K562 (cell line): ENCODE measurements around the gene TSPAN18. TPM values are rescaled to one million over a fixed set of nuclear protein-coding genes. Genes with fewer than 3 reads are reported as not detected.
A peak's percentile ranks its signal among the peaks of the same experiment; 100 is the strongest.

Source experiments
- ATAC-seq: fragments of 200-7000 bp; cut with Tn5 transposase; 3 replicates; pipeline ENCODE4 v1.9.1; 2020; ENCODE audit warnings: moderate library complexity
- BruUV-seq: library from RNA; stranded (reverse); fragments of 400-500 nt; replicated peaks from 2 replicates; lab custom pipeline; 2021; lab: Mats Ljungman, UMichigan
- CTCF ChIA-PET: fragments of 300-600 bp; formaldehyde crosslinking; extraction: SDS; loops from one replicate; lab custom pipeline; 2021; ENCODE audit warnings: low intra/inter-chr PET ratio; lab: Yijun Ruan, JAX
- POLR2A ChIA-PET: fragments of 300-600, 350-650 bp; sonication (Branson Sonifier 250); formaldehyde crosslinking; extraction: SDS; loops from one replicate; lab custom pipeline; 2021; ENCODE audit warnings: antibody characterized with exemption, inconsistent platforms; lab: Yijun Ruan, JAX
- DNase-seq, 4 experiments: peaks; one replicate each; pipeline versions ENCODE4 v3.0.0 to v3.0.0-alpha.2; 2011 to 2018; ENCODE audit warnings: low spot score in 3 of 4, mixed read lengths in 3 of 4; ENCODE audit errors: extremely low read depth in 1 of 4
- FAIRE-seq: peaks from 2 replicates; lab custom pipeline; 2011; peaks lifted over from hg19 to GRCh38; lab: Jason Lieb, UNC
- H2AFZ ChIP-seq: 2 replicates; pipeline ENCODE4 v1.6.0; 2011; ENCODE audit warnings: low read depth, low read length, control low read depth, inconsistent platforms
- H3K27ac ChIP-seq: fragments of 200-600 bp; 3 replicates; pipeline ENCODE4 v1.8.0; 2011; ENCODE audit warnings: low read depth, mild to moderate bottlenecking, control low read depth, inconsistent platforms, low read length, moderate library complexity, mixed read lengths; ENCODE audit errors: extremely low read depth
- H3K27me3 ChIP-seq, 2 experiments: fragments of 300-600 bp in 1 of 2; 2 replicates in 1 of 2; 3 replicates in 1 of 2; pipeline versions ENCODE4 v1.6.0 to v1.8.0; 2011; ENCODE audit warnings: inconsistent platforms in 2 of 2, low read length in 2 of 2, mild to moderate bottlenecking in 1 of 2, mixed read lengths in 1 of 2, moderate library complexity in 1 of 2; ENCODE audit not compliant: control insufficient read depth in 2 of 2, insufficient read depth in 2 of 2
- H3K36me3 ChIP-seq: fragments of 300-600 bp; 3 replicates; pipeline ENCODE4 v1.8.0; 2011; ENCODE audit warnings: mild to moderate bottlenecking, low read length, inconsistent platforms; ENCODE audit not compliant: control insufficient read depth, insufficient read depth
- H3K4me1 ChIP-seq, 2 experiments: fragments of 200-600 bp in 1 of 2; replicated peaks in 1 of 2; 2 replicates in 1 of 2; 3 replicates in 1 of 2; pipeline versions ENCODE4 v1.5.1 to v1.8.0; 2011; ENCODE audit warnings: inconsistent platforms in 2 of 2, low read length in 2 of 2, mild to moderate bottlenecking in 1 of 2, mixed read lengths in 1 of 2, moderate library complexity in 1 of 2; ENCODE audit not compliant: control insufficient read depth in 2 of 2, insufficient read depth in 2 of 2
- H3K4me2 ChIP-seq: 2 replicates; pipeline ENCODE4 v1.6.1; 2011; ENCODE audit warnings: low read length, control low read depth, inconsistent platforms, mixed read lengths; ENCODE audit not compliant: insufficient read depth
- H3K4me3 ChIP-seq: fragments of 200-600 bp; sonication (generic), shearing (Covaris generic); 2 replicates; pipeline ENCODE4 v1.5.1; 2016; ENCODE audit warnings: control low read depth, inconsistent platforms
- H3K79me2 ChIP-seq: fragments of 200-600 bp; 3 replicates; pipeline ENCODE4 v1.8.0; 2011; ENCODE audit warnings: low read length, inconsistent platforms; ENCODE audit not compliant: control insufficient read depth, insufficient read depth
- H3K9ac ChIP-seq, 2 experiments: 2 replicates each; pipeline versions ENCODE4 v1.6.0 to v1.6.1; 2011; ENCODE audit warnings: low read depth in 2 of 2, low read length in 2 of 2, control low read depth in 1 of 2, inconsistent platforms in 1 of 2, mild to moderate bottlenecking in 1 of 2, mixed read lengths in 1 of 2; ENCODE audit not compliant: insufficient read depth in 1 of 2
- H3K9me1 ChIP-seq: one replicate; pipeline ENCODE4 v1.6.0; 2011; ENCODE audit warnings: inconsistent platforms, mild to moderate bottlenecking, low read length, moderate library complexity; ENCODE audit not compliant: control insufficient read depth, insufficient read depth
- H3K9me3 ChIP-seq: replicated peaks from 2 replicates; pipeline ENCODE4 v1.5.1; 2011; ENCODE audit warnings: low read depth, low read length, inconsistent platforms; ENCODE audit not compliant: control insufficient read depth, insufficient read depth
- H4K20me1 ChIP-seq: replicated peaks from 2 replicates; pipeline ENCODE4 v1.6.1; 2011; ENCODE audit warnings: low read length, inconsistent platforms, mixed read lengths; ENCODE audit not compliant: control insufficient read depth, insufficient read depth
- KDM4B ChIP-seq, 2 experiments: fragments of 450-650 bp in 1 of 2; sonication (generic) in 1 of 2; IDR thresholded peaks; 2 replicates each; pipeline ENCODE4 v1.6.1; 2016 to 2017; ENCODE audit warnings: borderline replicate concordance in 2 of 2, antibody characterized with exemption in 1 of 2, low read depth in 1 of 2, mild to moderate bottlenecking in 1 of 2
- MYC ChIP-seq, 2 experiments: fragments of 250-450 bp in 1 of 2; sonication (Bioruptor Pico) in 1 of 2; IDR thresholded peaks; 2 replicates each; pipeline versions ENCODE4 v1.5.1 to v1.6.1; 2012 to 2021; ENCODE audit warnings: low read depth in 2 of 2, borderline replicate concordance in 1 of 2, improper control_type of control experiment in 1 of 2, low read length in 1 of 2, mild to moderate bottlenecking in 1 of 2, moderate library complexity in 1 of 2
- ZNF175 ChIP-seq: fragments of 200-800 bp; sonication (Bioruptor generic); IDR thresholded peaks from 2 replicates; pipeline ENCODE4 v1.6.1; 2016; ENCODE audit warnings: low read depth, mild to moderate bottlenecking, missing genetic modification characterization, missing compliant biosample characterization
- ZNF75A ChIP-seq: fragments of 450-650 bp; formaldehyde crosslinking; IDR thresholded peaks from 2 replicates; pipeline ENCODE4 v1.4.0; 2020; ENCODE audit warnings: mild to moderate bottlenecking
- WGBS: fragments of 100-300 bp; shearing (Covaris generic); methylation state at CpG from one replicate; pipeline ENCODE4 v1.1.6; 2016; ENCODE audit warnings: low coverage, mixed read lengths; ENCODE audit not compliant: insufficient coverage; ENCODE audit errors: missing lambda C conversion rate; 5-methylcytosine and 5-hydroxymethylcytosine counted together
- in situ Hi-C: fragments of 300-500 bp; cut with MboI; formaldehyde crosslinking; loops from 4 replicates; pipeline ENCODE4 v1.15.0; 2018; ENCODE audit warnings: inconsistent platforms, mixed read lengths
- intact Hi-C: fragments of 100-400 bp; cut with micrococcal nuclease; formaldehyde crosslinking; loops from 2 replicates; pipeline ENCODE4 v1.14.2; 2022
- polyA plus RNA-seq, 8 experiments: library from polyadenylated mRNA; depleted of rRNA in 4 of 8; stranded (reverse) in 5 of 8; unstranded in 3 of 8; fragments of >200 nt; fragmentation: Nextera tagmentation in 2 of 8; fragmentation: Illumina TruSeq in 1 of 8; extraction: Ambion mirVana in 2 of 8; extraction: Trizol in 1 of 8; gene quantifications; 2 replicates each; pipeline versions ENCODE4 v1.2.1 to v1.2.3, GENCODE V29; 2011 to 2014; ENCODE audit warnings: inconsistent platforms in 1 of 8, missing spikeins in 1 of 8
- total RNA-seq, 7 experiments: library from RNA; depleted of rRNA in 6 of 7; stranded (reverse); fragments of >200 nt in 6 of 7; fragmentation: Illumina TruSeq in 2 of 7; extraction: Trizol in 2 of 7; gene quantifications; 2 replicates each; pipeline versions ENCODE4 v1.2.1 to v1.2.3, GENCODE V29; 2011 to 2021; ENCODE audit warnings: low replicate concordance in 1 of 7
- TF ChIP-seq, protein P1 (sequence below): fragments of 450-650 bp; IDR thresholded peaks from 2 replicates; pipeline ENCODE4 v1.6.1; 2016; ENCODE audit warnings: mild to moderate bottlenecking, moderate library complexity
- TF ChIP-seq, protein P2 (sequence below): fragments of 250-450 bp; sonication (Bioruptor Pico); IDR thresholded peaks from 2 replicates; pipeline ENCODE4 v1.5.0; 2020; ENCODE audit warnings: mild to moderate bottlenecking, borderline replicate concordance

The TSPAN18 gene
- total and polyA plus RNA-seq, 9 of the 15 experiments (the other 6 are each of a cell fraction or from before 2014, with no cell fraction given), result 0.17 to 0.35 (median 0.22) TPM; not detected in 4

DNA sequence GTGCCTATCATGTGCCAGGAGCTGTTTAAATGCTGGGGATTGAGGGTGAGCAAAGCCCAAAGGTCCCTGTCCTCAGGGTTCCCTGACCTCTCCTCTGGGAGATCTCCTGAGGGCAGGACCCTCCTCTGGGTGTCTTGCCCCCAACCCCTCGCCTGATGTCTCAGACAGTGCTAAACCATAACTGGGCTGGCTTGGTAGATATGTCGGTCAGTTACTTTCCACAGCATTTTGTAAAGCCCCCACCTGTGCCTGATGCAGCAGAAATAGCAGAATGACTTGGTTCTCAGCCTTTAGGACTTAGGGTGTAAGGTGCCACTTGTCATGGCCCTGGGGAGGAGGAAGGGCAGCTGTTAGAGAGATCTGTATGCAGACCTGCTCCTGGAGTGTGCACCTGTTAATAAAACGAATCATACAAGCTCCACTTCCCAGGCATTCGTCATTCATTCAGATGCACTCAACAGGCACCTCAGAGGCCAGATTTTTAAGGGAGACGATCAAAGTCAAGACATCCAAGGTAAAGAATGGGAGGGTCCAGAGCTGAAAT, 135.9 kb downstream of the TSPAN18 start:
- POLR2A ChIA-PET, result interaction anchor here (0.7 to 1.5 kb wide), 2 partner anchors 10 to 241 kb away, joined by 3 to 4 read pairs; no protein-coding TSS in a partner anchor
- Histone ChIP-seq H3K79me2 (no peaks in the 10 kb centered on the region), H3K9me3 (no peaks in the 10 kb centered on the region), H3K9me1 (no peaks in the 10 kb centered on the region), H2AFZ (no peak overlapping the region), H3K36me3 (no peaks in the 10 kb centered on the region), H4K20me1 (no peaks in the 10 kb centered on the region; the same call in 1 of the 2 replicates), H3K4me3 (no peak overlapping the region), H3K27ac (no peak overlapping the region), H3K9ac (no peak overlapping the region), H3K27me3 (peaks cover 6 to 68% of the 10 kb centered on the region in 2 experiments), H3K4me2 (no peak overlapping the region), H3K4me1 (peaks cover 6 to 7% of the 10 kb centered on the region in 2 experiments; a peak in 4 of 5 replicates)
- CTCF ChIA-PET, result no interaction called here
- intact Hi-C loops, result no loop called here
- no peak for DNase-seq
- 4% methylated on average over 5 of the region's 5 CpGs for WGBS
- FAIRE-seq, result no peak
- in situ Hi-C loops, result no loop called here
- BruUV-seq, result no TSS peak
- ATAC-seq, result no peak
- TF ChIP-seq ZNF75A (CRISPR knock-in tag) (no peak), MYC (IDR thresholded peaks at IDR 0.05; ENCODE audit: low read depth, low read length) (no peak), MYC (CRISPR knock-in tag; IDR thresholded peaks at IDR 0.05; ENCODE audit: borderline replicate concordance, low read depth) (no peak), KDM4B (IDR thresholded peaks at IDR 0.05; ENCODE audit: borderline replicate concordance in 2 of 2, low read depth in 1 of 2) (no peak), ZNF175 (CRISPR knock-in tag) (peak; percentile 10; the same call in 1 of the 2 replicates)
- TF ChIP-seq, protein P1, sequence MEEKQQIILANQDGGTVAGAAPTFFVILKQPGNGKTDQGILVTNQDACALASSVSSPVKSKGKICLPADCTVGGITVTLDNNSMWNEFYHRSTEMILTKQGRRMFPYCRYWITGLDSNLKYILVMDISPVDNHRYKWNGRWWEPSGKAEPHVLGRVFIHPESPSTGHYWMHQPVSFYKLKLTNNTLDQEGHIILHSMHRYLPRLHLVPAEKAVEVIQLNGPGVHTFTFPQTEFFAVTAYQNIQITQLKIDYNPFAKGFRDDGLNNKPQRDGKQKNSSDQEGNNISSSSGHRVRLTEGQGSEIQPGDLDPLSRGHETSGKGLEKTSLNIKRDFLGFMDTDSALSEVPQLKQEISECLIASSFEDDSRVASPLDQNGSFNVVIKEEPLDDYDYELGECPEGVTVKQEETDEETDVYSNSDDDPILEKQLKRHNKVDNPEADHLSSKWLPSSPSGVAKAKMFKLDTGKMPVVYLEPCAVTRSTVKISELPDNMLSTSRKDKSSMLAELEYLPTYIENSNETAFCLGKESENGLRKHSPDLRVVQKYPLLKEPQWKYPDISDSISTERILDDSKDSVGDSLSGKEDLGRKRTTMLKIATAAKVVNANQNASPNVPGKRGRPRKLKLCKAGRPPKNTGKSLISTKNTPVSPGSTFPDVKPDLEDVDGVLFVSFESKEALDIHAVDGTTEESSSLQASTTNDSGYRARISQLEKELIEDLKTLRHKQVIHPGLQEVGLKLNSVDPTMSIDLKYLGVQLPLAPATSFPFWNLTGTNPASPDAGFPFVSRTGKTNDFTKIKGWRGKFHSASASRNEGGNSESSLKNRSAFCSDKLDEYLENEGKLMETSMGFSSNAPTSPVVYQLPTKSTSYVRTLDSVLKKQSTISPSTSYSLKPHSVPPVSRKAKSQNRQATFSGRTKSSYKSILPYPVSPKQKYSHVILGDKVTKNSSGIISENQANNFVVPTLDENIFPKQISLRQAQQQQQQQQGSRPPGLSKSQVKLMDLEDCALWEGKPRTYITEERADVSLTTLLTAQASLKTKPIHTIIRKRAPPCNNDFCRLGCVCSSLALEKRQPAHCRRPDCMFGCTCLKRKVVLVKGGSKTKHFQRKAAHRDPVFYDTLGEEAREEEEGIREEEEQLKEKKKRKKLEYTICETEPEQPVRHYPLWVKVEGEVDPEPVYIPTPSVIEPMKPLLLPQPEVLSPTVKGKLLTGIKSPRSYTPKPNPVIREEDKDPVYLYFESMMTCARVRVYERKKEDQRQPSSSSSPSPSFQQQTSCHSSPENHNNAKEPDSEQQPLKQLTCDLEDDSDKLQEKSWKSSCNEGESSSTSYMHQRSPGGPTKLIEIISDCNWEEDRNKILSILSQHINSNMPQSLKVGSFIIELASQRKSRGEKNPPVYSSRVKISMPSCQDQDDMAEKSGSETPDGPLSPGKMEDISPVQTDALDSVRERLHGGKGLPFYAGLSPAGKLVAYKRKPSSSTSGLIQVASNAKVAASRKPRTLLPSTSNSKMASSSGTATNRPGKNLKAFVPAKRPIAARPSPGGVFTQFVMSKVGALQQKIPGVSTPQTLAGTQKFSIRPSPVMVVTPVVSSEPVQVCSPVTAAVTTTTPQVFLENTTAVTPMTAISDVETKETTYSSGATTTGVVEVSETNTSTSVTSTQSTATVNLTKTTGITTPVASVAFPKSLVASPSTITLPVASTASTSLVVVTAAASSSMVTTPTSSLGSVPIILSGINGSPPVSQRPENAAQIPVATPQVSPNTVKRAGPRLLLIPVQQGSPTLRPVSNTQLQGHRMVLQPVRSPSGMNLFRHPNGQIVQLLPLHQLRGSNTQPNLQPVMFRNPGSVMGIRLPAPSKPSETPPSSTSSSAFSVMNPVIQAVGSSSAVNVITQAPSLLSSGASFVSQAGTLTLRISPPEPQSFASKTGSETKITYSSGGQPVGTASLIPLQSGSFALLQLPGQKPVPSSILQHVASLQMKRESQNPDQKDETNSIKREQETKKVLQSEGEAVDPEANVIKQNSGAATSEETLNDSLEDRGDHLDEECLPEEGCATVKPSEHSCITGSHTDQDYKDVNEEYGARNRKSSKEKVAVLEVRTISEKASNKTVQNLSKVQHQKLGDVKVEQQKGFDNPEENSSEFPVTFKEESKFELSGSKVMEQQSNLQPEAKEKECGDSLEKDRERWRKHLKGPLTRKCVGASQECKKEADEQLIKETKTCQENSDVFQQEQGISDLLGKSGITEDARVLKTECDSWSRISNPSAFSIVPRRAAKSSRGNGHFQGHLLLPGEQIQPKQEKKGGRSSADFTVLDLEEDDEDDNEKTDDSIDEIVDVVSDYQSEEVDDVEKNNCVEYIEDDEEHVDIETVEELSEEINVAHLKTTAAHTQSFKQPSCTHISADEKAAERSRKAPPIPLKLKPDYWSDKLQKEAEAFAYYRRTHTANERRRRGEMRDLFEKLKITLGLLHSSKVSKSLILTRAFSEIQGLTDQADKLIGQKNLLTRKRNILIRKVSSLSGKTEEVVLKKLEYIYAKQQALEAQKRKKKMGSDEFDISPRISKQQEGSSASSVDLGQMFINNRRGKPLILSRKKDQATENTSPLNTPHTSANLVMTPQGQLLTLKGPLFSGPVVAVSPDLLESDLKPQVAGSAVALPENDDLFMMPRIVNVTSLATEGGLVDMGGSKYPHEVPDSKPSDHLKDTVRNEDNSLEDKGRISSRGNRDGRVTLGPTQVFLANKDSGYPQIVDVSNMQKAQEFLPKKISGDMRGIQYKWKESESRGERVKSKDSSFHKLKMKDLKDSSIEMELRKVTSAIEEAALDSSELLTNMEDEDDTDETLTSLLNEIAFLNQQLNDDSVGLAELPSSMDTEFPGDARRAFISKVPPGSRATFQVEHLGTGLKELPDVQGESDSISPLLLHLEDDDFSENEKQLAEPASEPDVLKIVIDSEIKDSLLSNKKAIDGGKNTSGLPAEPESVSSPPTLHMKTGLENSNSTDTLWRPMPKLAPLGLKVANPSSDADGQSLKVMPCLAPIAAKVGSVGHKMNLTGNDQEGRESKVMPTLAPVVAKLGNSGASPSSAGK, result no peak
- TF ChIP-seq, protein P2, sequence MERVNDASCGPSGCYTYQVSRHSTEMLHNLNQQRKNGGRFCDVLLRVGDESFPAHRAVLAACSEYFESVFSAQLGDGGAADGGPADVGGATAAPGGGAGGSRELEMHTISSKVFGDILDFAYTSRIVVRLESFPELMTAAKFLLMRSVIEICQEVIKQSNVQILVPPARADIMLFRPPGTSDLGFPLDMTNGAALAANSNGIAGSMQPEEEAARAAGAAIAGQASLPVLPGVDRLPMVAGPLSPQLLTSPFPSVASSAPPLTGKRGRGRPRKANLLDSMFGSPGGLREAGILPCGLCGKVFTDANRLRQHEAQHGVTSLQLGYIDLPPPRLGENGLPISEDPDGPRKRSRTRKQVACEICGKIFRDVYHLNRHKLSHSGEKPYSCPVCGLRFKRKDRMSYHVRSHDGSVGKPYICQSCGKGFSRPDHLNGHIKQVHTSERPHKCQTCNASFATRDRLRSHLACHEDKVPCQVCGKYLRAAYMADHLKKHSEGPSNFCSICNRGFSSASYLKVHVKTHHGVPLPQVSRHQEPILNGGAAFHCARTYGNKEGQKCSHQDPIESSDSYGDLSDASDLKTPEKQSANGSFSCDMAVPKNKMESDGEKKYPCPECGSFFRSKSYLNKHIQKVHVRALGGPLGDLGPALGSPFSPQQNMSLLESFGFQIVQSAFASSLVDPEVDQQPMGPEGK (CRISPR knock-in tag), result no peak
